Activated naive CD4-positive, alpha-beta T cell (primary cell): ENCODE measurements around the gene P2RY14.
"Not testable (repeated sequence)": the region's sequence is repeated elsewhere in the genome, so short reads cannot be mapped to it uniquely, and the experiment has no call there.

Experiments used
- DNase-seq, 4 experiments: peaks; one replicate each; lab custom pipeline; 2025; lab: John Stamatoyannopoulos, UW

P2RY14 gene

DNA sequence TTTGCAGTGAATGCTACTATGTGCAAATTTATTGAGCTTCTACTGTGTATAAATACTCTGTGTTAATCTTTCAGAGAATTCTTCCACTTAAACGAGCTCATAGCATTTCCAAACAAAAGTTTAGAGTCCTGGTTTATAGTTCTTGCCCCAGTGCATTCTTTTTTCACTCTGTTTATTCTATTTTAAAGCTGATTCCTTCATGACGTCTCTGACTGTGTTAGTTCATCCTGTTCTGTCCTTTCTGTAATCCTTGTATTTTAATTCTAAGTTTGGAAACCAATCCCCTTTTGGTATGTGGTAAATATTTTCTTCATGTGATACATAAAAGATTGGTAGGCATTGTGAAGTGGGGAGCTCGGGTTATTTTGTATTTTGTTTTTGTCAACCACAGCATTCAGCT is 18.7 kb downstream of the P2RY14 start:
- DNase-seq, result no peak

DNA sequence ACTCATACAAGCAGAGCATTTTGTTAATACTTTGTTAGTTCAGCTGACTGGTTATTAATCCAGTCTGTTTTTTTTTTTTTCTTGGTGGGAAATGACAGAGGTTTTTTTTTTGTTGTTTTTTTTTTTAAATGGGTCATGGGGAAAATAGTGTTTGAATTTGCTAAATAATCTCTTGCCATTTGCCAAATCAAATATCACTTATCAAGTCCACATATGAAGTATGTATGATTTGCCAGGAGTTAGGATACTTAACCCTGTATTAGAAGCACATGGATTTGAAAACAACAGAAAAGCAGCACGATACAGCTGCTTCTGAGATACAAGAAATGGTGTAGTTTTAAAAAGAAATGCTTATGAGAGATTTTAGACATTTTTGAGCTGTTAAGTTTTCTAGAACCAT is 21.6 kb downstream of the P2RY14 start:
- DNase-seq, result no peak

DNA sequence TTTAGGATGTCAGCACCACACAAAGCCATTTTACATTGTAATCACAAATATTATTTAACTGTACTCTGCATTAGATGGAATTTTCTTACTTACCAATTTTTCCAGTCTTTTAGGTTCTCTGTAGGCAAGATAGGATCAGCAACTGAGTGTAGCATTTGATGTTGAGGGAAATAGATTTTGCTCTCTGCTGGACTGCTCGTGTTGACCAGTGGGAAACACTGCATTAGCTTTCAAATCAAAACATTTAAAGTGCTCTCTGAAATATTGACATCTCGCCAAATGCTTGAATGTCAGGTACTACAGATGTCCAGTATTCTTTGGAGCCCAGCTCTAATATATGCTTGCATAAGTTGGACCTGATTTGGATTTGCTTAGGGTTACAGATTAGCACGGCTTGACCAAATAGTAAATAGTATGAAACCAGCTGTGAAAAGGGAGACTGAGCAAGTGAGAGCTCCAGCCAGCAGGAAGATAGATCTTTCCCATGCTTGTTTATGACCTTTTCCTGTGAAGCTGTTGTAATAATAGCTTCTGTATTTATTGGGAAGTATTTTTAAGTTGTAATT is 29.5 kb downstream of the P2RY14 start:
- DNase-seq, result no peak

- DNase-seq, result not testable (repeated sequence)
These were observed 36.3 kb downstream of the P2RY14 start for GRCh38 chr3:151242006-151242405.

- no peak for DNase-seq
These were observed 41.6 kb downstream of the P2RY14 start for GRCh38 chr3:151236736-151237135.

DNA sequence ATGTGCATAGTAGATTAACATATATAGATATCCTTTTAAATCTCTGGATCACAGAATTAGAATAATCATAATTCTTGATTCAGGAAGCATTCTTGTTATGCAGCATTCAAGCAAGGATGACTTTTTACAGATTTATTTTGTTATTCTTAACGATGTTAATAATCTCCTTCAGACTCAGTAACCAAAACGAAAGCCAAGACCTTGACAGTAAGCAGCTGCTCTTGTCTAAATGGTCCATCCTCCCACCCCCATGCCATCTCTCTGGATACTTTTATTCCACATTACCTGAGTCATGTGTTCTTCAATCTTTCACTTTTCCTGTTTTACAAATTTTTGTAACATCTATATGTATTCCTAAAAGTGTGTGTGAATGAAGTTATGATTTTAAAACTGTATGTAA is 42.0 kb downstream of the P2RY14 start:
- DNase-seq, result no peak

DNA sequence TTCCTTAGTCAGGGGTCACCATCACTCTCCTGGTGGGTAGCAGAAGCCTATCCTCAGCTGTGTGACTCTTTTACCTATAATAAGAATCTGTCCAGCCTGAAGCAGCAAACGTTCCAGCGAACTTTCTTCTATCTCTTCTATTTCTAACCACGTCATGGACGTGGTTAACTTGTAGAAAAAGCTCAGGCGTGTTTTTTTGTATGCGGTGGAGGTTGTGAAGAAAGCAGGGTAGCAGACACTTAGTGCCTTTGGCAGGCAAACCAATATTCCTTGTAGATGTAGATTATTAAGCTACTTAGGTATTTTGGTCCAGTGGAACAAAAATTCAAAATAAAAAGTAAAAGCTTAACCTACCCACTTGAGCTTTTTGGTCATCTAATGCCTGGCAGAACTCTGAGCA is 43.5 kb downstream of the P2RY14 start:
- DNase-seq, result no peak

DNA sequence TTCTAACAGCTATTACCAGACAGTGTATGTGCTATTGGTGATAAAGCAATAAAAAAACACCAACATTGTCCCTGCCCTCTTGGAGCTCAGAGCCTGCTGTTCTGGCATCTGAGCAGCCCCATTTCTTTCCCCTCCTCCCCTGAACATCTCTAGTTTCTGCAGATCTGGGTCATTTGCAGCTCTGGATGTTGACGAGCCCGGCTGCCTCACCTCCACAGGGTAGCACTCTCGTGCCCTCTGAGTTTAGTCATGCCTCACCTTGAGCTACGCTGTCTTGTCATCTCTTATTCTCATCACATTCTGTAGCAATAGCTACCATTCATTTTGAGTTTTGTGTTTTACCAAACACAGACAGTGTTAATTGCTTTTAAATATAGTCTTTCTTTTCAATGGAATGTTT is 45.4 kb downstream of the P2RY14 start:
- no peak for DNase-seq

- DNase-seq, result not testable (repeated sequence)
These were observed 45.9 kb downstream of the P2RY14 start for GRCh38 chr3:151232403-151232802.

DNA sequence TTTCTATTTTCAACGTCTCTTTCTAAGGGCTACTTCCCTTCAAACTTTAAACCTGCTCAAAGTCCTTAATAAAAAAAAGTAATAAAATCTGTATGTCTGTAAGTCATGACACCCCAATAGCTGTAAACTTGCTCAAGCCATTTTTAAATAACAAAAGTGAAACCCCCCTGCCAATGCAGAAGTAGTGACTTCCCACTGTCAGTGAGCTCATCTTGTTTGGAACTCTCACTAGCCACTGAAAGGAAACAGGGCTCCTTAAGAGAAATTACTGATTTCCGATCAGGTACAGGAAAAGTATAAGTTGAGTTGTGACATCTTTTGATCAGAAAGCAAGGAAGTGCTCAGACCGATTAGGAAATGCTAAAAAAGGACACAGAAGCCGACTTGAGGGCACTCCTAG is 47.7 kb downstream of the P2RY14 start:
- no peak for DNase-seq

- no peak for DNase-seq
These were observed 49.7 kb downstream of the P2RY14 start for GRCh38 chr3:151228666-151229040.

- DNase-seq, result peak; percentile 15 to 58 (median 50)
These were observed 50.3 kb downstream of the P2RY14 start for GRCh38 chr3:151227807-151228665.

DNA sequence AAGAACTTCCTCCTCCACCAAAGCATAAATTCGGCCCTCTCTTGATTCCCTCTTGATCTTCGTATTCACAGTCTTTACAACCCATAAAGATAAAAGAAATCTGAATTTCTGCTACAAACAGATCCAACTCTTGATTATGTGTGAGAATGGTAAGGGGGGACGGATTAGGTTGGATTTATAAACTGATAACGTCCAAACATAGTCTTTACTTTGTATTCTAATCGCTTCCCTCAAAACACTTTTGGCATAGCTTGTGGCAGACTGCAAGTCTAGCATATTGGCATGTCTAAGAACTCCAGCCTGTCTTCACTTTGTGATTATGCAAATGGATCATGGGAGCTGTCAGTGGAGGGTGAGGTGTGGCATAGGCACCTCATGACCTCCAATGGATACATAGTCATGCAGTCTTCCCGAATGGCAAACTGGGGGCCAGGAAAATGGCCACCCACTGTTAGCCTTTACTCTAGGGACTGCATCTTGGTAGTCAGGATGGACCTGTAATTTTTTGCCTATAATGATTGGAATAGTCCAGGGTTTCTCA is 51.0 kb downstream of the P2RY14 start:
- no peak for DNase-seq

DNA sequence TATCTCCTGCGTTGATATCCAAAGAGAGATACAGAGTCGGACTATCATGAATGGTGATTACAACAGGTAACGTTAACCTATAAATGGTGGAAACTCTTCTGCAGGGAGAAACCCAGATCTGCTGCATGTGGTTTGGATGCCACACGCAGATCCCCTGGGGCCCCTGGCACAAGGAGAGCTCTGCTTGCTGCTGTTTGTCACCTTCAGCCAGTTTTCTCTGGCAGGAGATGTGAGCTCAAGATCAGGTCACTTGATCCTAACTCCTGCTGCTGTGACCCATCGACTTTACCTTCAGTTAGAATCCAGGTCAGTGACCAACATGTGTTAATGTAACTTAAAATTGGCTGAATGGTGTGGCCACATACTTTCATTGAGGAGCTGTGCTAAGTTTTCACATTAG is 51.5 kb downstream of the P2RY14 start:
- no peak for DNase-seq

DNA sequence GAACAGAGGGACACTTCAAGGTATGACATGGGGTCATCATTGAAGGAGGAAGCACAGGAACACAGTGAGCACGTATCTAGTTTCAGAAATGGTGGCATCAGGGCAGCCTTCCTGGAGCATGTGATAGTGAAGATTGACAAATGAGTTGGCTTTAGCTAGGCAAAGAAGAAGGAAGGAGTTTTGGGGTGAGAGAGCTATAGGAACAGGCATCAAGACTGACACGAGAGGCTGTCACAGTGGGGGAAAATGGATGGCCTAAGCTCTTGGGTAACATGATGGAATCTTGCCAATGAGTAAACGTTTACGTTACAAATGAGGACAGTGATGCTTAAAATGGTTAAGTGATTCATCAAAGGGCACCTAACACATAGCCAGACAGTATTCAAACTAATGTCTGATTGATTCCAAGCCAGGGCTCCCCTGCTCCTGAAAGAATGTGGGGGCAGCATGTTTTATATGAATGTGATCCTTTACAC is 52.2 kb downstream of the P2RY14 start:
- no peak for DNase-seq

GRCh38 chr3:151225040-151225975 is 53.0 kb downstream of the P2RY14 start:
- DNase-seq, result no peak

DNA sequence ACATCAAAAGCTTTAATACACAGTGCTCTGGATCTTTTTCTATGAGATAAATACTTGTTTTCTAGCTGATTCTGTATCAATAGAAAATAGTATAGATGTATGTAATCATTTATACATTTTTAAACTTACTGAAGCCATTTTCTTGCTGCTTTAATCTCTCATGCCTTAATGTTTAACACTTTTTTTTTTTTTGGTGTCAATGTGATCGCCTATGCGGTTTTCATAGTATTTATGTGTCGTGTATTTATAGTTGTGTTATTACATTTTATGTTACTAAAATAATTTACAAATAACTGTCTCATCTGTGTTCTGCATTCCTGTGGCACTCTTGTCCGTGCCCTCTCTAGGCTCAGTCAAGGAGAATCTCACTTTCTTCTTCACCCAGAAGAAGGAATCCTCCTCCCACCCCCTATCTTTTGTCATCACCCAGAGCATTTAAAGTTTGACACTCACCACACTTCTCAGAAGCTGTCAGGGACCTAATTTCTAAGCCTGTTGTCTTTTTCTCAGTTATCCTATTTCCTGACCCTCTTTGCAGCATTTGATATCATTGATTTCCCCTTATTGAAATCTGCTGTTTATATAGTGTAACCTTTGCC is 54.0 kb downstream of the P2RY14 start:
- DNase-seq, result no peak

DNA sequence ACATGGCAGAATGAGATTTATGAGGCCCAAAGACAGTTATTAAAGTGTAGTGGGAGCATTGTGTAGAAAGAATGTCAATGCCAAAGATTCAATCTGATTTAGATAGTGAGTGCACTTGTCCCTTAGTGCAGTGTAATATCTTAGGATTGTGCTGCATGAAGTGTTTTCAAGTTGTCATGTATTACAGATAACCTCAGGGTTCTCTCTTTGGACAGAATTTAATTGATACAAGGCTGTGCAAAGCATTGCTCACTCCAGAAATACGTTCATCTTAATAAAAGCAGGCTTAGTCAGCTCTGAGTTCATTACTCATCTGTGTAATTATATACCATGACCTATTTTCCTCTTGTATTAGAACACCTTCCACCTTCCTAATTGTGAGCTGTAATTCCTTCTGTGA is 59.3 kb downstream of the P2RY14 start:
- DNase-seq, result no peak

DNA sequence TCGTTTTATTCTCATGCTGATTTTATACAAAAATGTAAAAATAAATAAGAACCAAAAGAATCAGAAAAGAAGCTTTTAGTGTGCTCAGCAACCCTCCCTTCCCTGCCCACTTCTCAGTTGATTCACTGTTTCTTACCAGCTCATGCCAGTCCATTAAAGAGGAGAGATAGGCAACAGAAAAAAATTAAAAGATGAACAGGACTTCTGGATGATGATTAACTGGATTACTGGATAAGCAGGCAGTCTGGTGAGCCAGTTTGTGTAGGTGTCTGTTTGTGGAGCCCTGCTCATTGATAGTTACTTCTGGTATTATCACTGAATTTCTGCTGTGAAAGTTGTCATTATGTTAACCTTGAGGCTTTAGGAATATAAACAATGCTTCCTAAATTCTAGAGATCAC is 60.2 kb downstream of the P2RY14 start:
- no peak for DNase-seq

DNA sequence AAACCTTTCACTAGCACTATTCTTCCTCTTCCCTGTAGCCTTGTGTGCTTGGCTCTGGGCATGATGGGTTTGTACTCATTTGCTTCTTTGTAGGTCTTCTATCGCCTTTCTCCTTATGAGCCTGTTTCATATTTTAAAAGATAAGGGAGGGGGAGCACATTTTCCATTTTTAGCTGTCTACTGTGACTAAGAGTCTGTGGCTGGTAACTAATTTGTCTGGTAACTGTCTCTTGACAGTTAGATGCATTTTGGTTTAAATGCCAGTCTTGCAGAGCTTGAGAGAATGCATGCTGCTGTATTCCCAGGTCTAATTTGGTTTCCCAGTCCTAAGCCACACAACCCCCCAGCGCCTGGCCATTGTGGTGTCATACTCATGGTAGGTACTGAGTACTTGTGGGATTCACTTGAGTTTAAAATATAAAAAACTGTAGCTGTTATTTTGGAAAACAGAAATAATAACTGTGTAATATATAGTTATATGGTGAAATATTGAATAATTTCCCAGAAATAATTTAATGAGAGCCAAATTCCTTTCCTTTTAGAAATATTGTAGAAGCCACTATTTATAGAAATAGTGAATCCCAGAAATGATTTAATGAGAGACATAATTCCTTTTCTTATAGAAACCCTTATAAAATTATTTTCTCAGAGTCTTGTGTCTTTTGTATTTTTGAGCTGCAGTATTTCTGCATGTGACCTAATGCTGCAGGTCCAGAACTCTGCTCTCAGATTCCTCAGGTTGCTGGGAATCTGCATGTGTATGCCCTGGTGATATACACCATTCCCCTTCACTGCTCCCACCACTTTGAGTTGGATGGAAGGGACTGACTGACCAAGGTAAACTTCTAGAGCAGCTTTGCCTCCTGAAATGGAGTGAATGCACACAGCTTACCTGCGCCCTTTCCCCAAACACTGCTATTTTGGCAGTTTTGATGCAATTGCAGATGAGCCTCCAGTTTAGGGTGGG is 61.4 kb downstream of the P2RY14 start:
- no peak for DNase-seq

- no peak for DNase-seq
These were observed 63.9 kb downstream of the P2RY14 start for GRCh38 chr3:151214459-151214858.
